T-helper 2 cell treated with Interferon-gamma antibody and Interleukin-4, amounts not matched to agents 5 μg/mL and 100 μg/mL, for 36 hours (primary cell): ENCODE measurements around the gene PTH1R.

Experiments
- DNase-seq: peaks from one replicate; pipeline ENCODE4 v3.0.0; 2021; ENCODE audit warnings: low spot score
- H3K27ac Mint-ChIP-seq: one replicate; pipeline ENCODE4 v1.8.0; 2021; ENCODE audit warnings: mild to moderate bottlenecking, mixed read lengths
- H3K27me3 Mint-ChIP-seq: one replicate; pipeline ENCODE4 v1.8.0; 2021; ENCODE audit warnings: low read depth, mixed read lengths
- H3K36me3 Mint-ChIP-seq: one replicate; pipeline ENCODE4 v1.8.0; 2021; ENCODE audit warnings: low read depth, mixed read lengths
- H3K4me1 Mint-ChIP-seq: one replicate; pipeline ENCODE4 v1.8.0; 2021; ENCODE audit warnings: low read depth, mixed read lengths
- H3K4me3 Mint-ChIP-seq: one replicate; pipeline ENCODE4 v1.8.0; 2022; ENCODE audit warnings: mild to moderate bottlenecking, moderate library complexity, mixed read lengths
- H3K9me3 Mint-ChIP-seq: one replicate; pipeline ENCODE4 v1.8.0; 2021; ENCODE audit warnings: mixed read lengths

The PTH1R gene

DNA sequence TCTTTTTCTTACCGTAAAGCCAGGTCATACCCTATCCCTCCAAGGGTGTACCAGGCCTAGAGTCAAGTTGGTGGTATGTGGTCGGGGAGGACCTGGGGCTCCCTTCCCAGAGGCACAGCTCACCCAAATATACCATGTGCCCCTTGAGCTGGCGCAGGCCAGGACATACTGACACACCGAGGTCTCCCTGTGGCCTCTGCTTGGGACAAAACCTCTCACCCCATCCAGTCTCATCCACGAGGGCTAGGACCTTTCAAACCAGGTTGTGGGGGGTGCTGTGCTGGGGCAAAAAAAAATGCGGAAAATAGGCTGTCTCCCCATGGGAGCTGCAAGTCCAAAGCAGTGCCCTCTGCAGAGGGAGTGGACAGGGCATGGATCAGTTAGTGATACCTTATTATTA lies 22.8 kb downstream of the PTH1R start:
- Mint-ChIP-seq H3K9me3 (no peaks in the 10 kb centered on the region), H3K4me3 (no peak overlapping the region), H3K4me1 (peaks cover 2% of the 10 kb centered on the region), H3K27ac (no peak overlapping the region), H3K27me3 (peaks cover 19% of the 10 kb centered on the region), H3K36me3 (no peaks in the 10 kb centered on the region)
- DNase-seq: no peak

DNA sequence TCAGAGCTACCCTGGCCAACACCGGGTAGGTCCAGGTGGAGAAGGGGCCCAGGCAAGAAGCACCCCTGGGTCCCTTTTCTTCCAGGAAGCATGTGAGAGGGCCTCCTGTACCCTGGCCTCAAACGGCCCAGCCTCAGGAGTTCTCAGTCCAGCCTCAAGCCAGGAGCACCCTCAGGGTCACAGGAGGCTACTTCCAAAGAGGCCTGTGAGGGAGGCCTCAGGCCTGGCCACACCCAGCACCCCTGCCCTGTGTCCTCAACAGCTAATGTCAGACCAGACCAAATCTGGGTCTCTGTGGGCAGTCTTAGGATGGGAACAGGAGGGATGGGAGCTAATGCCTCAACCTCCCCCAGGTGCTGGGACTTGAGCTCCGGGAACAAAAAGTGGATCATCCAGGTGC lies 23.5 kb downstream of the PTH1R start:
- Mint-ChIP-seq H3K9me3 (no peaks in the 10 kb centered on the region), H3K27me3 (peaks cover 16% of the 10 kb centered on the region), H3K36me3 (no peaks in the 10 kb centered on the region), H3K4me3 (no peak overlapping the region), H3K27ac (no peak overlapping the region), H3K4me1 (peaks cover 2% of the 10 kb centered on the region)
- DNase-seq: no peak

DNA sequence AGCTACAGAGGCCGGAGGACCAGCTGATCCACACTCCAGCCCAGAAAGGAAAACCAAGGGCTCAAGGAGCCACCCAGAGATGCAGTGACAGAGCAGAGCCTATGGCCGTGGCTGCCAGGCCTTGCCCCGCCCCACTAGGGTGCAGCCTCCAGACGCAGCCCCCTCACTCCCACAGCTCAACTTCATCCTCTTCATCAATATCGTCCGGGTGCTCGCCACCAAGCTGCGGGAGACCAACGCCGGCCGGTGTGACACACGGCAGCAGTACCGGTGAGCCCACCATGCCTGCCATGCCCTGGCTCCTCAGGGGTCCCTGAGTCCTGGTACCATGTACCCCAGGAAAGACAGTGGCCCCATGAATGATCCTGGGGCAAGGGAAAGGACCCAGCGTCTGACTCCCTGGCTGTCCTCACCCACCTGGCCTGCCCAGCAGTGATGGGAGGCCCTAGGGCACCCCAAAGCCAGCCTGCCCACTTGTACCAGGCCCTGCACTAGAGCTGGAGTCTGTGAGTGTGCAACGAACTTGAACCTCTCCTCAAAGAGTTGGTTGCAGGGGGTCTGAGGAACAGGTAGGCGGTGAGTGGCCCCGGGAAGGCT lies 24.2 kb downstream of the PTH1R start:
- Mint-ChIP-seq H3K9me3 (no peaks in the 10 kb centered on the region), H3K36me3 (no peaks in the 10 kb centered on the region), H3K4me1 (peaks cover 2% of the 10 kb centered on the region), H3K4me3 (no peak overlapping the region), H3K27ac (no peak overlapping the region), H3K27me3 (peaks cover 14% of the 10 kb centered on the region)
- DNase-seq: no peak

DNA sequence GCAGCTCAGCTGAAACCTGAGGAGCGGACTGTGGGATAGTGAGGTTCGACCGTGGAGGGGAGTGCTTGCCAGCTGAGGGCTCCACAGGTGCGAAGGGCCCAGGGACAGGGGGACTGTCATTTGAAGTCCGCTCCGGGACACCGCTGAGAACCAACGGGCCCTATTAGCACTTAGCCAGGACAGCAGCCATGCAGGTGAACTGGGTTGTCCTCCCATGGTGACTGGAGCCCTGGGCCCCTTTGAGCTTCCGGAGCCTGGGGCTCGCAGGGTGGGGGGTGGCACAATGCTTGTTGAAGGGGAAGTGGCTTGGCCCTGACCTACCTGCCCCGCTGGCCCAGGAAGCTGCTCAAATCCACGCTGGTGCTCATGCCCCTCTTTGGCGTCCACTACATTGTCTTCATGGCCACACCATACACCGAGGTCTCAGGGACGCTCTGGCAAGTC lies 24.7 kb downstream of the PTH1R start:
- no peaks in the 10 kb centered on the region for H3K36me3 Mint-ChIP-seq
- peaks cover 2% of the 10 kb centered on the region for H3K4me1 Mint-ChIP-seq
- peaks cover 11% of the 10 kb centered on the region for H3K27me3 Mint-ChIP-seq
- no peaks in the 10 kb centered on the region for H3K9me3 Mint-ChIP-seq
- H3K27ac Mint-ChIP-seq: no peak overlapping the region
- no peak overlapping the region for H3K4me3 Mint-ChIP-seq
- DNase-seq: no peak

DNA sequence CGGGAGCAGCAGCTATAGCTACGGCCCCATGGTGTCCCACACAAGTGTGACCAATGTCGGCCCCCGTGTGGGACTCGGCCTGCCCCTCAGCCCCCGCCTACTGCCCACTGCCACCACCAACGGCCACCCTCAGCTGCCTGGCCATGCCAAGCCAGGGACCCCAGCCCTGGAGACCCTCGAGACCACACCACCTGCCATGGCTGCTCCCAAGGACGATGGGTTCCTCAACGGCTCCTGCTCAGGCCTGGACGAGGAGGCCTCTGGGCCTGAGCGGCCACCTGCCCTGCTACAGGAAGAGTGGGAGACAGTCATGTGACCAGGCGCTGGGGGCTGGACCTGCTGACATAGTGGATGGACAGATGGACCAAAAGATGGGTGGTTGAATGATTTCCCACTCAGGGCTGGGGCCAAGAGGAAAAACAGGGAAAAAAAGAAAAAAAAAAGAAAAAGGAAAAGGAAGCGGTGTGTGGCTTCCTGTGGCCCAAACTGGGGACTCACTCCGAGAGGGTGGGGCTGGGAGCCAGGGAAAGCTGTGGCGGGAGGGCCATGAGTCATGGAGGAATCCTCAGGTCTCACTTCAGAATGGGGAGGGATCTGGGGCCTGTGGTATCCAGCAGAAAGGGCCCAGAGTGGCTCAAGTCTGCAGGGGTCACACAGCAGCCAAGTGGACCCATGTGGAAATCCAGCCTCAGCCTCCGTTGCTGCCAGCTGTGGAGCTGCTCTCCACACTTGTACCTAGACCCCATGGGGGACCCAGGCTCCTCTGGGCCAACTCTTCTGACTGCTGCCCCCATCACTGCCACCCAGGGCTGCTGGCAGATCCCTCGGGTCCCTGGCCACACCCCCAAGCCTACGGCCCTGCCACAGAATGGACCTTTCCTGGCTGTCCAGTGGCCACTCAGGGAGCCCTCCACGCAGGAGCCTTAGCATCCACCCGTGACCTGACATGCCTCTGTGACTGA lies 26.1 kb downstream of the PTH1R start:
- Mint-ChIP-seq H3K4me1 (peaks cover 2% of the 10 kb centered on the region), H3K36me3 (no peaks in the 10 kb centered on the region), H3K9me3 (no peaks in the 10 kb centered on the region), H3K27ac (no peak overlapping the region), H3K4me3 (no peak overlapping the region), H3K27me3 (peaks cover 5% of the 10 kb centered on the region)
- no peak for DNase-seq

DNA sequence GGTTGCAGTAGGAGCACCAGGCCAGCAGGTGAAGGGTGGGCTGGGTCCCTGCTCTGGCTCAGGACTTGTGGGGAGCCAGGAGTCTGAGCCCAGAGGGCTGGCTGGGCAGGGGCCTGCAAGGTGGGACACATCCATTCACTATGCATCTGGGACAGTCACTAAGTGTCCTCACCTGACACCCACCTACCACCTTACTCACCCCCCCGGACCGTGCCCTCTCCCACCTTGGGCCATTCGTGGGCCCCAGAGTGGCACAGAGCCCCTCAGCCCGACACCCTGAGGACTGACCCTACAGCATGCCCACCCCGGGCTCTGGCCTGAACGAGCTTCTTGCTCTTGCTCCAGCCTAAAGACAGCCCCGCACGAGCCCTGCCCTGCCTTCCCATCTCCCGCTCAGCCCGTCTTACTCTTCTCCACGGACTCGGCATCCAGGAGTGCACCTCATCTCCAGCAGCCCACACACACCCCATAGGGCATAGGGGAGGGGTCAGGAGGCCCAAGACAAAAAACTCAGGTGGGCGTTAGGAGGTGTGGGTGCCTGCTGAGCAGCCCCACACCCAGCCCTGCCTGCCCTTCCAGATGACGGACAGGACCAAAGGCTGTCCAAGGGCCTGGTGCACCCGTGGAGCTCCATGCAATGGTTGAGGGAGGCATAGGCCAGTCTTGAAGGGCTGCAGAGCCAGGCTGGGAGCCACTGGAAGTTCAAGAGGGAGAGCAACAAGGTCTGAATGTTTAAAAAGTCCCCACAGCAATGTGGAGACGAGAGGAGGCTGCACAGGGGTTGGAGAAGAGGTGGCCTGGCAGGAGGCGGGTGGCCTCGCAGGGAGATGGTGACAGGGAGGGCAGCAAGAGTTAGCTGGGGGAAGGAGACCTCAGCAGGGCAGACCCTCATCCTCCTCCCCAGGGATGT lies 27.0 kb downstream of the PTH1R start:
- Mint-ChIP-seq H3K4me1 (peaks cover 4% of the 10 kb centered on the region), H3K4me3 (no peak overlapping the region), H3K9me3 (no peaks in the 10 kb centered on the region), H3K36me3 (no peaks in the 10 kb centered on the region), H3K27me3 (no peaks in the 10 kb centered on the region), H3K27ac (no peak overlapping the region)
- DNase-seq: no peak

DNA sequence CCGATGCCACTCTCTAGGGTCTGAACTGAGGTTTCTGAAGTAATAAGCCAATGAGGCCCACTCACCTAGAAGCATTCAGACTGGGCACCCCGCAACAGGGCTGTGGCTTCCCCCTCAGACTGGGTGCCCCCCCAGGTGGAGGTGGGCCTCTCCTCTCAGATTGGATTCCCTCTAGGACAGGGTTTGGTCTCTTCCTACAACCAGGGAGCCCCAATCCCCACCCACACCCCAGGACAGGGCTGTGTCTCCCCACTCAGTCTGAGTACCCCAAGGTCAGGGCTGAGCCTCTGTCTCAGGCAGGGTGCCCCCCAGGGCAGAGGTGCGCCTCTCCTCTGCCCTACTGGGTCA lies 27.7 kb downstream of the PTH1R start:
- DNase-seq: no peak
- H3K27me3 Mint-ChIP-seq: no peaks in the 10 kb centered on the region
- no peaks in the 10 kb centered on the region for H3K36me3 Mint-ChIP-seq
- H3K4me3 Mint-ChIP-seq: no peak overlapping the region
- H3K27ac Mint-ChIP-seq: no peak overlapping the region
- H3K9me3 Mint-ChIP-seq: no peaks in the 10 kb centered on the region
- H3K4me1 Mint-ChIP-seq: peaks cover 4% of the 10 kb centered on the region

DNA sequence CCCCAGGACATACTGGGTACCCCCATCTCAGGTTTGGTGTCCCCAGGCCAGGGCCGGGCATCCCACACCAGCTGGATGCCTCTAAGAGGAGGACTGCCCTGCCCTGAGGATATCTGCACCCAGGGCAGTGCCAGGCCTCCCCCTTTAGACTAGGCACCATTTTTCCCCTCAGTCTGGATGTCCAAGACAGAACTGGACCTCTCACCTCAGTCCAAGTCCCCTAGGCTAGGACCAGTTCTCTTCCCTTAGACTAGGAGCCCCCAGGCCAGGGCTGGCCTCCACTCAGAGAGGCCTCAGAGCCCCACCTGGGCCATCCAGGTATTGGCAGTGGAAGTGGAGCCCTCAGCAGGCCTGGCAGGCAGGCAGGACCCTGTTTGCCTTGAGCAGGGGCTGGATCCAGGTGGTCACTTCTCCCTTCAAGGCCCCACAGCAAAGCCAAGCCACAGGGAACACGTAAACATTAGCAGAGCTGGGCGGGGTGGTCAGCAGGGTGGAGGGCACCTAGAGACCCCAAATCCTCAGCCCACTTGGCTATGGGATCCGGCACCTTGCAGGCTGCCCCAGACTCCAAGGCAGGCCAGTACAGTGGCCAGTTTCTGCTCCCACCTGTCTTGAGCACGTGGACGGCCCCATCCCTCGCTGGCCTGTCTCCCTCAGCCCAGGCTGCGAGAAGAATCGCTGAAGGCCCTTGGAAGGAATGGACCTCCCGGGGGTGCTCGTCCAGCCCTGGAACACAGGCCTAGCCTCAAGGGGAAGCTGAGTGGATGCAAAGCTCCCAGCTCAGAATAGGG lies 28.3 kb downstream of the PTH1R start:
- Mint-ChIP-seq H3K27me3 (no peaks in the 10 kb centered on the region), H3K36me3 (no peaks in the 10 kb centered on the region), H3K27ac (no peak overlapping the region)

DNA sequence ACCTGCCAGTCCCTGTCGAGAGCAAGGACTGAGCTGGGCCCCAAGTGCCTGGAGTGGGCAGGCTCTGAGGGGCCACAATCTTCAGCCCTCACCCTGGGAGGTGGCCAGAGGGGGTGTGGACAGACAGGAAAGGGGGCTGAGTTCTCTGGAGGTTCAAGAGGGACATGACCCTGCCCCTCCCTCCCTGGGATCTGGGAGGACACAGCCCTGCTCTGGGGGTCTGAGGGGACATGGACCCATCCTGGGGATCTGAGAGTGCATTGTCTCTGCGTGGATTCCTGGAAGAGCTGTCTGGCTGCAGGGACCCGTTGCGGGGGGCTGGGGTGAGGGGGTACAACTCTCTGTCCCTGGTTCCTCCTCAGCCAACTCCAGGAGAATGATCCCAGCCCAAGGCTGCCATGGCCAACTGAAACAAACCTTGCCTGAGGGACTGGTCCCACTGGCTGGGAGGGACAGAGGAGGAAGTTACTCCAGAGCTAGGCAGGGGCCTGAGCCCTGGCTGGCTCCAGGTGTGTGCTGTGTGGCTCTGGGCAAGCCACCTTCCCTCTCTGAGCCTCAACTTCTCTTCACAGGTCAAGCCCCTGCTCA lies 29.0 kb downstream of the PTH1R start:
- H3K4me1 Mint-ChIP-seq: peaks cover 4% of the 10 kb centered on the region
- no peaks in the 10 kb centered on the region for H3K9me3 Mint-ChIP-seq
- no peaks in the 10 kb centered on the region for H3K36me3 Mint-ChIP-seq
- no peak overlapping the region for H3K27ac Mint-ChIP-seq
- H3K27me3 Mint-ChIP-seq: no peaks in the 10 kb centered on the region
- no peak overlapping the region for H3K4me3 Mint-ChIP-seq
- DNase-seq: no peak

More for the DNA sequence above, 28.3 kb downstream of the PTH1R start:
- H3K9me3 Mint-ChIP-seq: no peaks in the 10 kb centered on the region
- peaks cover 4% of the 10 kb centered on the region for H3K4me1 Mint-ChIP-seq
- H3K4me3 Mint-ChIP-seq: no peak overlapping the region
- DNase-seq: no peak

DNA sequence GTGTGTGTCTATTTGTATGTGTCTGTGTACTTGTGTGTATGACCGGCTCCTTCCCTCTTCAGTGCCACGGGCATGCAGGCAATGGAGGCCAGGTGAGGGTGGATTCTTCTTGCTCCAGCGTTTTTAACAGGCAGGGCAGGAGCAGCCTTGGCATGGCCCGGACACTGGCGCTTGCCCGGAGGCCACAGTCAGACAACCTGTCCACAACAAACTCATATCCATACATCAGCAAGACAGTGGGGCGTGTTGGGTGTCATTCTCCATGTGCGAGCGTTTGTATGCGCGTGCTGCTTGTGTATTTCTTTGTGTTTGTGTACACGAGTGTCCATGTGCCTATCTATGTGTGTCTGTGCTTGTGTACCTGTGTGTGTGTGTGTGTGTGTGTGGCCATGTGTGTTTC lies 29.8 kb downstream of the PTH1R start:
- Mint-ChIP-seq H3K4me3 (no peak overlapping the region), H3K9me3 (no peaks in the 10 kb centered on the region), H3K27ac (no peak overlapping the region), H3K36me3 (peaks cover under 1% of the 10 kb centered on the region), H3K4me1 (peaks cover 4% of the 10 kb centered on the region), H3K27me3 (no peaks in the 10 kb centered on the region)
- DNase-seq: no peak

DNA sequence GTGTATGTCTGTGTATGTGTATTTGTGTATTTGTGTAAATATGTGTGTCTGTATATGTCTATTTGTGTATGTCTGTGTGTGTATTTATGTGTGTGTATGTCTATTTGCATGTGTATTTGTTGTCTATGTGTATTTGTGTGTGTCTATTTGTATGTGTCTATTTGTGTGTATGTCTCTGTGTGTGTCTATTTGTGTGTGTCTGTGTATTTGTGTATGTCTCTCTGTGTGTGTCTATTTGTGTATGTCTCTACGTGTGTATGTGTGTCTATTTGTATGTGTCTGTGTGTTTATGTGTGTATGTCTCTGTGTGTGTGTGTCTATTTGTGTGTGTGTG lies 30.4 kb downstream of the PTH1R start:
- Mint-ChIP-seq H3K27ac (no peak overlapping the region), H3K27me3 (no peaks in the 10 kb centered on the region), H3K4me3 (no peak overlapping the region), H3K36me3 (peaks cover 1% of the 10 kb centered on the region), H3K9me3 (no peaks in the 10 kb centered on the region), H3K4me1 (peaks cover 4% of the 10 kb centered on the region)
- DNase-seq: no peak

DNA sequence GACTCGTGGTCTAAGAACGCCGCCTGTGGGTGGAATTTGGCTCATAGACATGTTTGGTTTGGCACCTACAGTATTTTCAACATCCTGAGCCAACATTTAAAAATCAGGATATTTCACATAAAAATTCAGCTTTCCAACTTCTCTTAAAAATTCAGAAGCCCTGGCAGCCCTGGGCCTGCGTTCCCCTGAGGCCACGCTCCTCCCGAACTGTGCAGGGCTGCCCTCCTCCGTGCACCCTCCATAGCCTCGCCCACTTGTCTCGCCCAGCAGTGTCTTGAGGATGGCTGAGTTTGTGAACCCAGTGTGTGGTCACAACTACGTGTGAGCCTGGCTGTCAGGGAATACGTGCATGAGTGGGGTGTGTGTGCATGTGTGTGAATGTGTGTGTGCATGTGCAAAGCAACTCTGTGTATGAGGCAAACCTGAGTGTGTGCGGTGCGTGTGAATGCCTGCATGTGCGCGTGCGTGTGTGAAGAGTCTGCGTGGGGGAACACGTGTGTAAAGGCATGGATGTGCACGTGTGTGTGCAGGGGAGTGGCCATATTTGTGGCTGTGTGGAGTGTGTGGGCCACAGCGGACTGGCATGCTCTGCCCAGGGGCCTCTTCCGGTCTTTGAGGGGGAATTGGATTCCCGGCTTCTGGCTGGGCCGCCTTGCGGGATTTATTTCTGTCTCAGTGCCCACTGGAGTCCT lies 30.9 kb downstream of the PTH1R start:
- Mint-ChIP-seq H3K9me3 (no peaks in the 10 kb centered on the region), H3K27me3 (no peaks in the 10 kb centered on the region), H3K4me3 (no peak overlapping the region), H3K4me1 (peaks cover 5% of the 10 kb centered on the region), H3K36me3 (peaks cover 2% of the 10 kb centered on the region), H3K27ac (no peak overlapping the region)
- DNase-seq: no peak
